ENCODE measurements around the gene ANKRD16.
"Not testable (repeated sequence)": the region's sequence is repeated elsewhere in the genome, so short reads cannot be mapped to it uniquely, and the experiment has no call there.

Gene ANKRD16

GRCh38 chr10:5832946-5833345 is 56.7 kb downstream of the ANKRD16 start:
- no peak for DNase-seq

DNA sequence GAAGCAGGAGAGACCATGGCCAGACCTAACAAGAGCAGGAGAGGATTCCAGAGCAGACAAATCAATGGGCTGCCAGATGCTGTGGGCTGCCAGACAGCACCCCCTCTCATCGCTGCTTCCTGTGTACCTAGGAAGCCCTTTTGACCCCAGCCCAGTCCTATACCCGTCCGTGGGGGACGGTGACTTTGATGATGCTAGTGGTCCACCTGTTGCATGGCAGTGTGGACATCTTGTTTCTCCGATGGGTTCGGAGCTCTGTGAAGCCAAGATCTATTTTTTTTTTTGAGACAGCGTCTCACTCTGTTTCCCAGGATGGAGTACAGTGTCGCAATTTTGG is 58.3 kb downstream of the ANKRD16 start:
- DNase-seq = no peak

GRCh38 chr10:5830629-5831445 is 58.9 kb downstream of the ANKRD16 start:
- no peak for DNase-seq

DNA sequence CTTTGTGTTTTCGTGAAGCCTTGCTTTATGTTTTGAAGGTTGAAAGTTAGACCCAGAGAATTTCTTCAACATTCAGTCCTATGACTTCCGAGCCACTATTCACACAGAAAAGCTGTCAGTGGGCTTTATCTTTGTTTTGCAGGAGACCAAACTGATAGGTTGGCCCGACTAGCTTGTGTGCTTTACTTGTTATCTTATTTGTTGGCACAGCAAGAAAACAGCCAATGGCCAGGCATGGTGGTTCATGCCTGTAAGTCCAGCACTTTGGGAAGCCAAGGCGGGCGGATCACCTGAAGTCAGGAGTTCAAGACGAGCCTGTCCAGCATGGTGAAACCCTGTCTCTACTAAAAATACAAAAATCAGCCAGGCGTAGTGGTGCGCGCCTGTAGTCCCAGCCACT is 60.4 kb downstream of the ANKRD16 start:
- no peak for DNase-seq

DNA sequence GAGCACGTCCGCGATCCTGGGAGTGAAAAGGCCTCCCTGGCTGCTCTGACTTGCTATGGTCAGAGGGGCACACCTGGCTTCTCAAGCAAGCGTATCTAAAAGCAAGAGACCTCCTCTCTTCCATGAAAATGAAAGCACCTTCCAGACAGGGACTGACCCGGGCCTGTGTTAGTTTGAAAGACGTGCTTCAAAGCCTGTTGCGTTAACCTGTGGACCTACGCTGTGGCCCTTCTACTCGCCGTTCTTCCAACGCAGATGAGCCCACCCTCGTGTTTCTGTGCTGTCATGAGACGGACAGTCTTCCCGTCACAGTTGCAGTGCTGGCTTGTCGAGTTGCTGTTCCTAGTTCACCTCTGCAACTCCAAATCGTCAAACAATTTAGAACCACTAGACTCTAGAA is 61.0 kb downstream of the ANKRD16 start:
- DNase-seq = no peak

GRCh38 chr10:5827841-5828240 is 61.9 kb downstream of the ANKRD16 start:
- DNase-seq = no peak

- not testable (repeated sequence) for DNase-seq
Measured at GRCh38 chr10:5826511-5826910, 63.2 kb downstream of the ANKRD16 start.

DNA sequence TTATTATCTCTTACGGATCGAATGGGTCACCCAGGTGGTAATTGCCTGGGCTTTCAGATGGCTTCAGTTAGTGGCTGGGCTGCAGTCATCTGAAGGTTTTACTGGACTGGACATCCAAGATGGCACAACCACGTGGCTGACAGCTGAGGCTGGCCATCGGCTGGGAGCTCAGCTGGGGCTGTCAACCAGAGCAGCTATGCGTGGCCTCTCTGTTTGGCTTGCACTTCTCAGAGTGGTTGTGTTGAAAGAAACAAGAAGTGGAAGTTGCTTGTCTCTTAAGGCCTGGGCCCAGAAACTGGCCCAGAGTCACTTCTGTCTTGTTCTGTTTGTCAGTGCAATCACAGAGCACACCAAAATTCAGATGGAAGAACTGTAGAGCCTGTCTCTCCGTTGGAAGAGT is 70.8 kb downstream of the ANKRD16 start:
- no peak for DNase-seq

- DNase-seq = no peak
Measured at GRCh38 chr10:5818048-5818331, 71.7 kb downstream of the ANKRD16 start.

DNA sequence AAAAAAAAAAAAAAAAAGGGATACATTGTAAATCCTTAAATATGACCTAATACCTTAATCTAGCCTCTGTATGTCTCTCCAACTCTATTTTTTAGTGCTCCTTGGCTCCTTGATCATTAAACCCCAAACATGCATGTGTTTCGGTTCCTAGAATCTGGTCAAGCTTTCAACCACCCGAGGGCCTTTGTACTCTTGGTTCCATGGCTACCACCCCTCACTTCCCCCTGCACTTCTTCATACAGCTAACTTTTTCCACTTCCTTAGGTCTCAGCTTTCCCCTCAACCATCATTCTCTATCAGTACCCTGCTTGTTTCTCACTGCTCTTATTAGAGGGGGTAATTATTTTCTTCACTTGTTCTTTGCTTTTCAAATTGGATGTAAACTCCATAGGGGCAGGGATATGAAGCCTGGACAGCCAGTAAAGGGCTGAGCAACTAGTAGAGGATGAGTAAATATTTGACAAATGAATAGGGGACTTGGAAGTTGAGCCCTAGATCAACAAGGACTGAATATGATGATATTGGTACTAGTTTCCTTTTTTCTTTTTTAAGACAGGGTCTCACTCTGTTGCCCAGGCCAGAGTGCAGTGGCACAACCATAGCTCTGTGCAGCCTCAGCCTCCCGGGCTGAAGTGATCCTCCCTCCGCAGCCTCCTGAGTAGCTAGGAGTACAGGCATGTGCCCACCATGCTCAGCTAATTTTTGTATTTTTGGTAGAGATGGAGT is 72.2 kb downstream of the ANKRD16 start:
- no peak for DNase-seq

- no peak for DNase-seq
Measured at GRCh38 chr10:5816170-5816569, 73.5 kb downstream of the ANKRD16 start.

DNA sequence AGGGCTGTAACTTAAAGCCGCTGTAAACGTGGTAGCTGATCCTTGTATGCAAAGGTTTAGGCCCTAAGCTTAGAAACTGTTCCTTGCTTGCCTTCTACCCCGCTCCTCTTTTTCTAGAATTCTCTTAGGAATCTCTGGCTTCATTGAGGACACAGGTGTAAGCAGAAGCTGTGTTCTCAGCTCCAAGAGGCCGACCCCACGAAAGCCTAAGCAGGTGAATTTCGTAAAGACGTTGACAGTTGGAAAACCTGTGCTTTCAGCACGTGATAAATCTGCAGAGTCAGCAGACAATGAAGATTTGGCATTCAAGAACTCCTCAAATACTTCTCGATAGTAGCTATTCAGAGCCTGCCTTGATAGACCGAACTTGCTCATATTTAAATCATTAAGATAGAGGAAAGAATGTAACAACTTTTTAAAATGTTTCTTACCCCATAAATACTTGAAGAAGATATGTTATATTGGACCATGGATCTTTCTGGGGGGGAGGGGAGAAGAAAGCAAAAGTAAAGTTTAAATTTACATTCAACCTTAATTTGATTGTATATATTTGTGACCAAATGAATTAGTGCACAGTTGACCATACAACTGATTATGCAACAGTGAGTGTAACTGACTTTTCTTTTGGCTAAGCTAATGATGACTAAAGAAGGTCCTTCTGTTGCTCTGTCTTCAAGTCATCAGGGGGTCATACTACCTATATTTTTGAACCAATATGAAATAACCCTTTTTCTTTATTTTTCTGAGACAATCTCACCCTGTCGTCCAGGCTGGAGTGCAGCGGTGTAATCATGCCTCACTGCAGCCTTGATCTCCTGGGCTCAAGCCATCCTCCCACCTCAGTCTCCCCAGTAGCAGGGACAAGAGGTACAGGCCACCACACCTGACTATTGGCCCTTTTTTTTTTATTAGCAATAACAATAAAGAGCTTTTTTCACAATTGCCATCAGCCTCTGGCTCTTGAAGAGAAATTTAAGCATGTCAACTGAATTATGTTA is 75.3 kb downstream of the ANKRD16 start:
- DNase-seq = no peak

- peak; percentile 98 for DNase-seq
Measured at GRCh38 chr10:5813341-5814109, 76.2 kb downstream of the ANKRD16 start, which contains the start of gene GDI2. GDI2 (minus strand) TSS chr10:5813434; CDS start chr10:5813258, 176 bp downstream.

GRCh38 chr10:5813091-5813340 is 76.7 kb downstream of the ANKRD16 start:
- DNase-seq = no peak

GRCh38 chr10:5812283-5813090 is 77.2 kb downstream of the ANKRD16 start:
- DNase-seq = no peak

Data from fibroblast of upper back skin (primary cell).